Adrenal gland (tissue), 12 donors: ENCODE results near the gene FOXB2. TPM values are rescaled to one million over a fixed set of nuclear protein-coding genes. Genes with fewer than 3 reads are reported as not detected.

Experiments
- DNase-seq, 7 donors: peaks; one replicate each; pipeline ENCODE4 v3.0.0-alpha.2; 2019 to 2020
- H3K27ac ChIP-seq, 5 donors: fragments of 200-600 bp; sonication (generic) in 4 of 5; 1 replicate in 3 of 5; 2 replicates in 2 of 5; pipeline versions ENCODE4 v1.5.1 to v1.8.0; 2016 to 2020; ENCODE audit warnings: mild to moderate bottlenecking in 1 of 5
- H3K27me3 ChIP-seq: fragments of 200-600 bp; 2 replicates; pipeline ENCODE4 v1.8.0; 2021
- H3K36me3 ChIP-seq, 2 donors: fragments of 200-600 bp; replicated peaks in 1 of 2; 1 replicate in 1 of 2; 2 replicates in 1 of 2; pipeline versions ENCODE4 v1.5.1 to v1.8.0; 2018 to 2022
- H3K4me1 ChIP-seq, 2 donors: fragments of 200-600 bp; replicated peaks in 1 of 2; 1 replicate in 1 of 2; 2 replicates in 1 of 2; pipeline versions ENCODE4 v1.5.1 to v1.8.0; 2018 to 2021
- H3K4me3 ChIP-seq, 4 donors: fragments of 200-600 bp; sonication (generic) in 3 of 4; one replicate each; pipeline ENCODE4 v1.5.1; 2016 to 2018
- H3K9me3 ChIP-seq, 3 donors: fragments of 200-600 bp; sonication (generic) in 1 of 3; replicated peaks in 1 of 3; 1 replicate in 2 of 3; 2 replicates in 1 of 3; pipeline versions ENCODE4 v1.5.1 to v1.8.0; 2016 to 2021
- CTCF ChIP-seq, 6 experiments: fragments of 450-650 bp in 4 of 6; fragments of 200-600 bp in 2 of 6; sonication (generic) in 1 of 6; IDR thresholded peaks; 1 replicate in 5 of 6; 2 replicates in 1 of 6; pipeline versions ENCODE4 v1.5.1 to v1.8.0; 2016 to 2021; ENCODE audit warnings: antibody characterized with exemption in 6 of 6, mild to moderate bottlenecking in 2 of 6, moderate library complexity in 1 of 6
- POLR2A ChIP-seq, 2 donors: fragments of 450-650 bp; IDR thresholded peaks; one replicate each; pipeline ENCODE4 v1.6.1; 2017; ENCODE audit warnings: antibody characterized with exemption in 2 of 2, mild to moderate bottlenecking in 2 of 2, moderate library complexity in 1 of 2
- WGBS, 4 donors: extraction: QIAGEN DNeasy Blood & Tissue Kit in 2 of 4; methylation state at CpG; one replicate each; pipeline versions ENCODE4 v1.1.5 to v1.1.7; 2013 to 2017; 5-methylcytosine and 5-hydroxymethylcytosine counted together
- intact Hi-C, 2 donors: fragments of 100-400 bp; cut with DNase I; formaldehyde crosslinking; loops; one replicate each; pipeline versions ENCODE4 v1.14.1 to v1.15.0; 2022 to 2023
- polyA plus RNA-seq, 3 donors: library from polyadenylated mRNA; stranded (reverse); fragments of 200-250 nt in 2 of 3; fragments of 350-450 nt in 1 of 3; fragmentation: Illumina TruSeq in 1 of 3; extraction: RNeasy Lipid Tissue Mini Kit (QIAGEN cat#74804) in 1 of 3; gene quantifications; one replicate each; pipeline ENCODE4 v1.2.3, GENCODE V29; 2013 to 2014
- total RNA-seq, 9 donors: library from RNA; depleted of rRNA in 4 of 9; stranded (reverse); fragments of >200 nt in 4 of 9; fragments of 120-200 nt in 1 of 9; fragmentation: NEBNext Ultra II Directional in 1 of 9; extraction: Animal tissue kit (Norgen Biotek cat#: 25700) in 1 of 9; gene quantifications; one replicate each; pipeline versions ENCODE4 v1.1.0 to v1.2.4, GENCODE V29; 2013 to 2023
- donor health status: healthy with polysubstance abuse.
- donor health status: Bipolar disorder and iron deficiency.
- donor health status: DM: yes; HTN: yes; CAD: no.
- donor health status: DM: no; HTN: no; CAD: no.
- donor health status: DM: no; HTN: no; CAD: no.
- donor health status: DM: yes; HTN: yes; CAD: no.

FOXB2 gene
- total and polyA plus RNA-seq, 12 donors, result not detected

GRCh38 chr9:77021291-77021894 lies 1.9 kb downstream of the FOXB2 start:
- Histone ChIP-seq H3K4me1 (peaks cover 0 to 12% of the 10 kb centered on the region in 2 donors), H3K27ac (no peak overlapping the region), H3K27me3 (peaks cover 88% of the 10 kb centered on the region), H3K9me3 (no peaks in the 10 kb centered on the region), H3K4me3 (no peak overlapping the region), H3K36me3 (no peaks in the 10 kb centered on the region)
- no peak for TF ChIP-seq POLR2A (IDR thresholded peaks at IDR 0.05)
- TF ChIP-seq CTCF (IDR thresholded peaks at IDR 0.05), result no peak
- WGBS, 4 donors, result 6 to 10% (median 7%) methylated on average over 22 of the region's 22 CpGs
- intact Hi-C loops, result no loop called here
- no peak for DNase-seq

- WGBS, 4 donors, result 10 to 13% (median 11%) methylated on average over 37 of the region's 37 CpGs
- Histone ChIP-seq H3K9me3 (no peaks in the 10 kb centered on the region), H3K27me3 (peaks cover 83% of the 10 kb centered on the region), H3K4me1 (peaks cover 0 to 12% of the 10 kb centered on the region in 2 donors), H3K36me3 (no peaks in the 10 kb centered on the region), H3K4me3 (no peak overlapping the region), H3K27ac (no peak overlapping the region)
- no peak for DNase-seq
- intact Hi-C loops, result no loop called here
- TF ChIP-seq POLR2A (IDR thresholded peaks at IDR 0.05) (no peak), CTCF (IDR thresholded peaks at IDR 0.05) (no peak)
Measured at GRCh38 chr9:77021922-77022782, 2.7 kb downstream of the FOXB2 start.

- no peak overlapping the region for H3K4me3 ChIP-seq
- H3K27me3 ChIP-seq, result peaks cover 75% of the 10 kb centered on the region
- H3K27ac ChIP-seq, result no peak overlapping the region
- peaks cover 0 to 12% of the 10 kb centered on the region in 2 donors for H3K4me1 ChIP-seq
- intact Hi-C loops, result no loop called here
- no peaks in the 10 kb centered on the region for H3K9me3 ChIP-seq
- H3K36me3 ChIP-seq, result no peaks in the 10 kb centered on the region
- no peak for TF ChIP-seq POLR2A (IDR thresholded peaks at IDR 0.05)
- TF ChIP-seq CTCF (IDR thresholded peaks at IDR 0.05), result no peak
- WGBS, 4 donors, result 6 to 11% (median 8%) methylated on average over 21 to 43 of the region's 43 CpGs
- DNase-seq, result no peak
Measured at GRCh38 chr9:77022783-77023440, 3.5 kb downstream of the FOXB2 start.

- no peak overlapping the region for H3K4me3 ChIP-seq
- peaks cover 0 to 12% of the 10 kb centered on the region in 2 donors for H3K4me1 ChIP-seq
- no peaks in the 10 kb centered on the region for H3K36me3 ChIP-seq
- intact Hi-C loops, result no loop called here
- H3K27ac ChIP-seq, result no peak overlapping the region
- TF ChIP-seq CTCF (IDR thresholded peaks at IDR 0.05) (no peak), POLR2A (IDR thresholded peaks at IDR 0.05) (no peak)
- H3K27me3 ChIP-seq, result peaks cover 67% of the 10 kb centered on the region
- DNase-seq, result no peak
- 42 to 50% (median 48%) methylated on average over 9 to 10 of the region's 10 CpGs for WGBS, 4 donors
- H3K9me3 ChIP-seq, result no peaks in the 10 kb centered on the region
Measured at GRCh38 chr9:77023726-77024125, 4.3 kb downstream of the FOXB2 start.
